DOHH2 (cell line): ENCODE measurements around the gene DLX3.

Experiments used
- H3F3A ChIP-seq: fragments of 200-600 bp; sonication (generic), shearing (Covaris generic); 2 replicates; pipeline ENCODE4 v1.6.0; 2016; ENCODE audit warnings: antibody characterized with exemption, mild to moderate bottlenecking; ENCODE audit not compliant: control insufficient read depth, insufficient read depth
- H3K27ac ChIP-seq: fragments of 200-600 bp; sonication (generic); 2 replicates; pipeline ENCODE4 v1.5.1; 2014; ENCODE audit warnings: low read depth, mild to moderate bottlenecking, low read length, moderate library complexity
- H3K27me3 ChIP-seq: fragments of 200-600 bp; sonication (generic); 2 replicates; pipeline ENCODE4 v1.6.1; 2014; ENCODE audit warnings: mild to moderate bottlenecking, low read length, mixed read lengths; ENCODE audit not compliant: control insufficient read depth
- H3K36me3 ChIP-seq: fragments of 200-600 bp; sonication (generic); 2 replicates; pipeline ENCODE4 v1.6.1; 2014; ENCODE audit warnings: mild to moderate bottlenecking, low read length, moderate library complexity, mixed read lengths; ENCODE audit not compliant: control insufficient read depth
- H3K4me1 ChIP-seq: fragments of 200-600 bp; sonication (generic); 2 replicates; pipeline ENCODE4 v1.6.1; 2014; ENCODE audit warnings: mild to moderate bottlenecking, low read length, mixed read lengths; ENCODE audit not compliant: control insufficient read depth
- H3K4me2 ChIP-seq: fragments of 200-600 bp; sonication (generic); 2 replicates; pipeline ENCODE4 v1.6.0; 2014; ENCODE audit warnings: mild to moderate bottlenecking, low read length, moderate library complexity
- H3K4me3 ChIP-seq: fragments of 200-600 bp; sonication (generic); 2 replicates; pipeline ENCODE4 v1.5.1; 2014; ENCODE audit warnings: mild to moderate bottlenecking, low read length, mixed read lengths
- H3K79me2 ChIP-seq: fragments of 200-600 bp; sonication (generic); 2 replicates; pipeline ENCODE4 v1.6.1; 2014; ENCODE audit warnings: mild to moderate bottlenecking, low read length, mixed read lengths; ENCODE audit not compliant: control insufficient read depth
- H3K9me2 ChIP-seq: fragments of 200-600 bp; sonication (generic); replicated peaks from 2 replicates; pipeline ENCODE4 v1.6.1; 2014; ENCODE audit warnings: mild to moderate bottlenecking, low read length, mixed read lengths; ENCODE audit not compliant: control insufficient read depth
- H3K9me3 ChIP-seq: fragments of 200-600 bp; sonication (generic); 2 replicates; pipeline ENCODE4 v1.6.1; 2014; ENCODE audit warnings: antibody characterized with exemption, low read length, mixed read lengths; ENCODE audit not compliant: control insufficient read depth, insufficient read depth
- H4K20me1 ChIP-seq: fragments of 200-600 bp; sonication (generic); 2 replicates; pipeline ENCODE4 v1.6.0; 2014; ENCODE audit warnings: low read depth, mild to moderate bottlenecking, antibody characterized with exemption, low read length, moderate library complexity; ENCODE audit not compliant: control insufficient read depth, insufficient read depth
- CTCF ChIP-seq: fragments of 200-600 bp; sonication (generic); IDR thresholded peaks from one replicate; pipeline ENCODE4 v1.5.1; 2014; ENCODE audit warnings: antibody characterized with exemption, mild to moderate bottlenecking, low read depth, low read length; ENCODE audit not compliant: poor library complexity, severe bottlenecking
- EZH2phosphoT487 ChIP-seq: fragments of 200-600 bp; sonication (generic); IDR thresholded peaks from 2 replicates; pipeline ENCODE4 v1.6.1; 2017; ENCODE audit warnings: borderline replicate concordance, mild to moderate bottlenecking, antibody characterized with exemption, low read length, moderate library complexity, mixed read lengths

Gene DLX3

DNA sequence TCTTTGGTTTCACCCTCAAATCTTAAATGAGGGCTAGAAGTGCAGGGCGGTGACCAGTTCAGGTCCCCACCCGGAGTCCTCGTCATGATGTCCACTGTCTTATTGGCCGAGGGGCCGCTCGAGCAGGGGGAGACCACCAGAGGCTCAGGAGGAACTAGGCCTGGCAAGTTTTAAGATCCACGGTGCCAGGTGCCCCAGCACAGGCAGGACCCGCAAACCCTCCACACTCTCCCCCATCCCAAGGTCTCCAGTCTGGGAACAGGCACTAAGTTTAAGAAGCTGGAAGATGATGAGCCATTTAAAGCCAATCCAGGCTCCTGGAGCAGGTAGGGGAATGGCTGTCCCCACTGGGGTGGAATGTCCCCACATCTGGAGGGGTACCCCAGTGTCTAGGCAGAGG, 4.1 kb downstream of the DLX3 start:
- no peak for TF ChIP-seq CTCF
- no peak for TF ChIP-seq EZH2phosphoT487
- peaks cover 42% of the 10 kb centered on the region for H3K27me3 ChIP-seq
- no peaks in the 10 kb centered on the region for H3K79me2 ChIP-seq

DNA sequence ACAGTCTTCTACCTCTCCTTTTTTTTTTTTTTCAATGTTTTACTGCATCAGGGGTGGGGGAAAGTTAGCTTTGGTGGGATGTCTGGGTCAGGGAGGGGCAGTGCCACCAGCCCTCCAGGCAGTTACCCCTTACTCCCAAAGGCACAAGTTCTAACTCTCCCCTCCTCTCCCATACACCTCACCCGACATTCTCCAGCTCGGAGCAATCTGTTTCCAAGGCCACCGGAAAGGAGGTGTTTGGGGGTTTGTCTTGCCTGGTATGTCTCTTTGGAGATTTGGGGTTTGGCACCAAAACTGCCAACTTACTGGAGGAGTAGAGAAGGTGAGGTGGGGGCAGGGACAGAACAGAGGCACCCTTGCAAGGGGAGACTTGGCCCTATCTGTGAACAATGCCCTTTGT, 4.7 kb downstream of the DLX3 start:
- no peaks in the 10 kb centered on the region for H3K36me3 ChIP-seq
- TF ChIP-seq EZH2phosphoT487, result no peak
- no peak for TF ChIP-seq CTCF
- H3K27me3 ChIP-seq, result peaks cover 37% of the 10 kb centered on the region
- H3K4me1 ChIP-seq, result no peaks in the 10 kb centered on the region
- H3K4me2 ChIP-seq, result no peak overlapping the region
- H3F3A ChIP-seq, result no peaks in the 10 kb centered on the region
- no peaks in the 10 kb centered on the region for H3K79me2 ChIP-seq
- H3K27ac ChIP-seq, result no peak overlapping the region
- H3K4me3 ChIP-seq, result no peak overlapping the region
- no peaks in the 10 kb centered on the region for H3K9me2 ChIP-seq
- H4K20me1 ChIP-seq, result no peaks in the 10 kb centered on the region
- no peaks in the 10 kb centered on the region for H3K9me3 ChIP-seq

More for the DNA sequence above, 4.1 kb downstream of the DLX3 start:
- Histone ChIP-seq H3K4me3 (no peak overlapping the region), H3K27ac (no peak overlapping the region), H3K4me1 (no peaks in the 10 kb centered on the region), H4K20me1 (no peaks in the 10 kb centered on the region), H3K9me2 (no peaks in the 10 kb centered on the region), H3K9me3 (no peaks in the 10 kb centered on the region), H3K36me3 (no peaks in the 10 kb centered on the region), H3F3A (no peaks in the 10 kb centered on the region), H3K4me2 (no peak overlapping the region)

- Histone ChIP-seq H3K4me3 (no peak overlapping the region), H4K20me1 (no peaks in the 10 kb centered on the region), H3F3A (no peaks in the 10 kb centered on the region), H3K36me3 (no peaks in the 10 kb centered on the region), H3K9me2 (no peaks in the 10 kb centered on the region), H3K4me1 (no peaks in the 10 kb centered on the region), H3K9me3 (no peaks in the 10 kb centered on the region), H3K27ac (no peak overlapping the region), H3K4me2 (no peak overlapping the region), H3K27me3 (peaks cover 29% of the 10 kb centered on the region), H3K79me2 (no peaks in the 10 kb centered on the region)
- TF ChIP-seq CTCF (no peak), EZH2phosphoT487 (no peak)
Measured at GRCh38 chr17:49989518-49989880, 5.5 kb downstream of the DLX3 start.
